H9 (cell line): ENCODE measurements around the gene MSI2. TPM values are rescaled to one million over a fixed set of nuclear protein-coding genes. Genes with fewer than 3 reads are reported as not detected.
A peak's percentile ranks its signal among the peaks of the same experiment; 100 is the strongest.

Experiments
- DNase-seq: peaks from one replicate; pipeline ENCODE4 v3.0.0-alpha.2; 2017
- H2AFZ ChIP-seq: one replicate; pipeline ENCODE4 v1.6.1; 2013; ENCODE audit warnings: mild to moderate bottlenecking, low read length, control low read depth, moderate library complexity
- H2AK5ac ChIP-seq: 2 replicates; pipeline ENCODE4 v1.6.1; 2013; ENCODE audit warnings: low read length, control low read depth, mixed read lengths; ENCODE audit not compliant: insufficient read length
- H2BK120ac ChIP-seq: one replicate; pipeline ENCODE4 v1.6.1; 2013; ENCODE audit warnings: low read depth, mild to moderate bottlenecking, low read length, control low read depth, inconsistent platforms; ENCODE audit not compliant: poor library complexity, severe bottlenecking
- H2BK12ac ChIP-seq: 2 replicates; pipeline ENCODE4 v1.6.1; 2013; ENCODE audit warnings: low read length, control low read depth, mixed read lengths, low read depth; ENCODE audit not compliant: insufficient read length
- H2BK15ac ChIP-seq: 2 replicates; pipeline ENCODE4 v1.6.1; 2013; ENCODE audit warnings: low read depth, low read length, control low read depth
- H2BK20ac ChIP-seq: one replicate; pipeline ENCODE4 v1.6.1; 2013; ENCODE audit warnings: low read depth, mild to moderate bottlenecking, low read length, control low read depth, inconsistent platforms; ENCODE audit not compliant: poor library complexity, severe bottlenecking
- H2BK5ac ChIP-seq: 2 replicates; pipeline ENCODE4 v1.6.1; 2013; ENCODE audit warnings: low read length, control low read depth, mixed read lengths; ENCODE audit not compliant: insufficient read length
- H3K14ac ChIP-seq: 2 replicates; pipeline ENCODE4 v1.6.1; 2013; ENCODE audit warnings: low read length, control low read depth; ENCODE audit not compliant: insufficient read depth
- H3K18ac ChIP-seq: 2 replicates; pipeline ENCODE4 v1.6.1; 2013; ENCODE audit warnings: low read depth, mild to moderate bottlenecking, mixed read lengths, low read length, control low read depth; ENCODE audit not compliant: insufficient read length
- H3K23ac ChIP-seq: 2 replicates; pipeline ENCODE4 v1.6.1; 2013; ENCODE audit warnings: low read length, control low read depth, mixed read lengths, low read depth; ENCODE audit not compliant: insufficient read length
- H3K23me2 ChIP-seq: 2 replicates; pipeline ENCODE4 v1.6.1; 2013; ENCODE audit warnings: low read depth, mild to moderate bottlenecking, mixed read lengths, low read length, control low read depth; ENCODE audit not compliant: insufficient read length, poor library complexity, severe bottlenecking
- H3K27ac ChIP-seq: 2 replicates; pipeline ENCODE4 v1.5.1; 2013; ENCODE audit warnings: low read length, control low read depth, mixed read lengths, low read depth; ENCODE audit not compliant: insufficient read length
- H3K27me3 ChIP-seq: 2 replicates; pipeline ENCODE4 v1.6.1; 2013; ENCODE audit warnings: low read length, control low read depth, inconsistent platforms; ENCODE audit not compliant: insufficient read depth
- H3K4ac ChIP-seq: 2 replicates; pipeline ENCODE4 v1.6.1; 2013; ENCODE audit warnings: low read depth, mild to moderate bottlenecking, control low read depth, inconsistent platforms, low read length, moderate library complexity
- H3K4me1 ChIP-seq: 2 replicates; pipeline ENCODE4 v1.6.1; 2013; ENCODE audit warnings: low read length, control low read depth, inconsistent platforms; ENCODE audit not compliant: insufficient read depth
- H3K4me2 ChIP-seq: 2 replicates; pipeline ENCODE4 v1.6.1; 2013; ENCODE audit warnings: low read length, control low read depth, mixed read lengths; ENCODE audit not compliant: insufficient read length, insufficient read depth
- H3K56ac ChIP-seq: 2 replicates; pipeline ENCODE4 v1.6.1; 2013; ENCODE audit warnings: low read depth, mild to moderate bottlenecking, mixed read lengths, low read length, control low read depth; ENCODE audit not compliant: insufficient read length
- H3K79me1 ChIP-seq: 2 replicates; pipeline ENCODE4 v1.6.1; 2013; ENCODE audit warnings: low read depth, mild to moderate bottlenecking, moderate library complexity, low read length, control low read depth, inconsistent platforms; ENCODE audit not compliant: insufficient read depth, poor library complexity, severe bottlenecking
- H3K79me2 ChIP-seq: 2 replicates; pipeline ENCODE4 v1.6.1; 2013; ENCODE audit warnings: low read length, control low read depth, inconsistent platforms; ENCODE audit not compliant: insufficient read depth
- H3K9ac ChIP-seq: 2 replicates; pipeline ENCODE4 v1.6.1; 2013; ENCODE audit warnings: low read length, control low read depth, mixed read lengths; ENCODE audit not compliant: insufficient read length; ENCODE audit errors: extremely low read depth
- H3K9me3 ChIP-seq: one replicate; pipeline ENCODE4 v1.6.1; 2013; ENCODE audit warnings: low read depth, low read length, inconsistent platforms; ENCODE audit not compliant: control insufficient read depth
- H3T11ph ChIP-seq: one replicate; pipeline ENCODE4 v1.6.1; 2013; ENCODE audit warnings: mild to moderate bottlenecking, low read length, control low read depth, inconsistent platforms
- H4K20me1 ChIP-seq: one replicate; pipeline ENCODE4 v1.6.1; 2013; ENCODE audit not compliant: control insufficient read depth, insufficient read length, insufficient read depth
- H4K5ac ChIP-seq: 2 replicates; pipeline ENCODE4 v1.6.1; 2013; ENCODE audit warnings: low read depth, mild to moderate bottlenecking, mixed read lengths, low read length, control low read depth; ENCODE audit not compliant: insufficient read length
- H4K8ac ChIP-seq: replicated peaks from 2 replicates; pipeline ENCODE4 v1.6.1; 2013; ENCODE audit warnings: low read length, control low read depth, mixed read lengths, low read depth; ENCODE audit not compliant: insufficient read length
- H4K91ac ChIP-seq: 2 replicates; pipeline ENCODE4 v1.6.1; 2013; ENCODE audit warnings: low read depth, mild to moderate bottlenecking, moderate library complexity, mixed read lengths, low read length, control low read depth; ENCODE audit not compliant: insufficient read length
- H3K27ac Mint-ChIP-seq, 3 experiments: 2 replicates in 2 of 3; 3 replicates in 1 of 3; pipeline ENCODE4 v1.8.0; 2020 to 2021; ENCODE audit warnings: mixed read lengths in 3 of 3, mild to moderate bottlenecking in 1 of 3, moderate library complexity in 1 of 3
- H3K27me3 Mint-ChIP-seq: 2 replicates; pipeline ENCODE4 v1.8.0; 2021; ENCODE audit warnings: low read depth, mild to moderate bottlenecking, moderate library complexity, mixed read lengths
- H3K36me3 Mint-ChIP-seq, 3 experiments: 2 replicates in 2 of 3; 3 replicates in 1 of 3; pipeline ENCODE4 v1.8.0; 2020 to 2021; ENCODE audit warnings: low read depth in 3 of 3, mixed read lengths in 3 of 3; ENCODE audit not compliant: insufficient read depth in 1 of 3
- H3K4me1 Mint-ChIP-seq, 2 experiments: 2 replicates each; pipeline ENCODE4 v1.8.0; 2020; ENCODE audit warnings: mixed read lengths in 2 of 2
- H3K4me3 Mint-ChIP-seq, 2 experiments: 2 replicates in 1 of 2; 3 replicates in 1 of 2; pipeline ENCODE4 v1.8.0; 2020 to 2021; ENCODE audit warnings: mild to moderate bottlenecking in 2 of 2, mixed read lengths in 2 of 2, moderate library complexity in 1 of 2
- H3K9me3 Mint-ChIP-seq, 2 experiments: 2 replicates in 1 of 2; 3 replicates in 1 of 2; pipeline ENCODE4 v1.8.0; 2020; ENCODE audit warnings: mild to moderate bottlenecking in 2 of 2, mixed read lengths in 2 of 2, moderate library complexity in 1 of 2
- WGBS: extraction: QIAGEN DNeasy Blood & Tissue Kit; methylation state at CpG from one replicate; pipeline ENCODE4 v1.1.7; 2013; ENCODE audit warnings: missing lambda C conversion rate, low lambda C conversion rate, mixed read lengths; ENCODE audit not compliant: insufficient read length; ENCODE audit errors: extremely low coverage; 5-methylcytosine and 5-hydroxymethylcytosine counted together
- total RNA-seq: library from RNA; stranded (reverse); gene quantifications from 2 replicates; pipeline ENCODE4 v1.2.1, GENCODE V29; 2021
- TF ChIP-seq, protein P1 (sequence below): fragments of 200-600 bp; sonication (generic); conservative IDR thresholded peaks from 3 replicates; pipeline ENCODE4 v1.8.0; 2021; ENCODE audit warnings: antibody characterized with exemption, mild to moderate bottlenecking

Gene MSI2
- total RNA-seq, 1 experiment from 2014 or later: 98.5 TPM

DNA sequence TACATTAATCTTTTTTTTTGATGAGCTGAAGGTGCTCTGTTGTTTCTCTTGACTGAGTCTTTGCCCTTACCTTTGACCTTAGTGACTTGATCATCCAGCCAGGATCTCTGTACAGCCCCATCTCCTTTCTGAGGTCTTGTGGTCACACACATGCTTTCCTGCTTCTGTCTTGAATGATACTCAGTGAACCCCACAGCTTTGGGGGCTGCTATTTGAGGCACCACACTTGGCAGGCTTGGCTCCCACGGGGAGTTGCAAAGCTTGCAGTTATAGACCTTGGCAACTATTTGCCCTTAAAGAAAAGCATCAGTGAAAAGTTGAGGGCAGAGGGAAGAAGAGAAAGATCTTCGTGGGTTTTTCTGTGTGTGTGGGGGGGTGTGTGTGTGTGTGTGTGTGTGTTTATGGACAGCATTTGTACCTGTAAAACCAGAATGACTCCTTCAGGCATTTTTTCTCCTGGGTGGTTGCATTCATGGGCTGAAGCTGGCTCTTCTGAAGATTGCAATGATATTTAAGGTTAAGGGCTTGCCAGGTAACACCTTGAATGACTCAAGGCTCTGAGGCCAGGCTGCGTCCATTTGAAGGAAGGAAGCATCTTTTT, 101.6 kb downstream of the MSI2 start:
- no peak overlapping the region for H3K27ac ChIP-seq

More for the DNA sequence above, 101.6 kb downstream of the MSI2 start:
- H4K20me1 ChIP-seq: no peaks in the 10 kb centered on the region
- peaks cover 32 to 48% of the 10 kb centered on the region in 2 experiments for H3K4me1 Mint-ChIP-seq
- H4K8ac ChIP-seq: no peak overlapping the region
- no peak overlapping the region for H2BK5ac ChIP-seq
- DNase-seq: no peak
- H3K27me3 Mint-ChIP-seq: no peaks in the 10 kb centered on the region; the same call in 1 of the 2 replicates
- no peak overlapping the region for H4K91ac ChIP-seq
- no peak overlapping the region for H3K18ac ChIP-seq
- no peaks in the 10 kb centered on the region for H3K79me2 ChIP-seq
- no peak overlapping the region for H3K14ac ChIP-seq
- no peaks in the 10 kb centered on the region for H3K23me2 ChIP-seq
- no peak overlapping the region for H2BK20ac ChIP-seq
- H3K27ac Mint-ChIP-seq: peak overlapping the region in 1 of 3 experiments; percentile 64; a peak in 1 of 7 replicates
- H3K4ac ChIP-seq: no peak overlapping the region
- no peak overlapping the region for H3K4me2 ChIP-seq
- H2BK120ac ChIP-seq: no peak overlapping the region
- no CpG with 5 or more reads among the region's 3 CpGs for WGBS
- no peaks in the 10 kb centered on the region for H3K27me3 ChIP-seq
- H2BK12ac ChIP-seq: no peak overlapping the region
- H3K36me3 Mint-ChIP-seq: no peaks in the 10 kb centered on the region; a peak in 2 of 7 replicates
- no peak overlapping the region for H4K5ac ChIP-seq
- H2AK5ac ChIP-seq: no peak overlapping the region
- no peak overlapping the region for H3T11ph ChIP-seq
- no peak overlapping the region for H3K4me3 Mint-ChIP-seq
- H3K9me3 ChIP-seq: no peaks in the 10 kb centered on the region
- H3K23ac ChIP-seq: no peak overlapping the region
- H3K9me3 Mint-ChIP-seq: no peaks in the 10 kb centered on the region
- TF ChIP-seq, protein P1, sequence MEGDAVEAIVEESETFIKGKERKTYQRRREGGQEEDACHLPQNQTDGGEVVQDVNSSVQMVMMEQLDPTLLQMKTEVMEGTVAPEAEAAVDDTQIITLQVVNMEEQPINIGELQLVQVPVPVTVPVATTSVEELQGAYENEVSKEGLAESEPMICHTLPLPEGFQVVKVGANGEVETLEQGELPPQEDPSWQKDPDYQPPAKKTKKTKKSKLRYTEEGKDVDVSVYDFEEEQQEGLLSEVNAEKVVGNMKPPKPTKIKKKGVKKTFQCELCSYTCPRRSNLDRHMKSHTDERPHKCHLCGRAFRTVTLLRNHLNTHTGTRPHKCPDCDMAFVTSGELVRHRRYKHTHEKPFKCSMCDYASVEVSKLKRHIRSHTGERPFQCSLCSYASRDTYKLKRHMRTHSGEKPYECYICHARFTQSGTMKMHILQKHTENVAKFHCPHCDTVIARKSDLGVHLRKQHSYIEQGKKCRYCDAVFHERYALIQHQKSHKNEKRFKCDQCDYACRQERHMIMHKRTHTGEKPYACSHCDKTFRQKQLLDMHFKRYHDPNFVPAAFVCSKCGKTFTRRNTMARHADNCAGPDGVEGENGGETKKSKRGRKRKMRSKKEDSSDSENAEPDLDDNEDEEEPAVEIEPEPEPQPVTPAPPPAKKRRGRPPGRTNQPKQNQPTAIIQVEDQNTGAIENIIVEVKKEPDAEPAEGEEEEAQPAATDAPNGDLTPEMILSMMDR: no peak
- no peak overlapping the region for H2BK15ac ChIP-seq
- no peaks in the 10 kb centered on the region for H3K79me1 ChIP-seq
- H3K56ac ChIP-seq: no peak overlapping the region
- no peak overlapping the region for H3K9ac ChIP-seq
- no peaks in the 10 kb centered on the region; the same call in 1 of the 2 replicates for H3K4me1 ChIP-seq
- no peak overlapping the region for H2AFZ ChIP-seq
